Endothelial cell (in vitro differentiated cells): ENCODE results near the gene CADPS. TPM values are rescaled to one million over a fixed set of nuclear protein-coding genes. Genes with fewer than 3 reads are reported as not detected.
A peak's percentile ranks its signal among the peaks of the same experiment; 100 is the strongest.

Experiments
- DNase-seq: peaks from one replicate; pipeline ENCODE4 v3.0.0; 2021; ENCODE audit warnings: low spot score
- H3K27ac Mint-ChIP-seq: one replicate; pipeline ENCODE4 v1.8.0; 2021; ENCODE audit warnings: mixed read lengths, inconsistent platforms; ENCODE audit not compliant: unreplicated experiment
- H3K27me3 Mint-ChIP-seq: one replicate; pipeline ENCODE4 v1.8.0; 2021; ENCODE audit warnings: mild to moderate bottlenecking, moderate library complexity, mixed read lengths, inconsistent platforms; ENCODE audit not compliant: unreplicated experiment
- H3K36me3 Mint-ChIP-seq: one replicate; pipeline ENCODE4 v1.8.0; 2021; ENCODE audit warnings: mild to moderate bottlenecking, low read depth, mixed read lengths, inconsistent platforms; ENCODE audit not compliant: unreplicated experiment
- H3K4me1 Mint-ChIP-seq: one replicate; pipeline ENCODE4 v1.8.0; 2021; ENCODE audit warnings: mild to moderate bottlenecking, mixed read lengths, inconsistent platforms; ENCODE audit not compliant: unreplicated experiment
- H3K4me3 Mint-ChIP-seq: one replicate; pipeline ENCODE4 v1.8.0; 2021; ENCODE audit warnings: mild to moderate bottlenecking, mixed read lengths, inconsistent platforms; ENCODE audit not compliant: unreplicated experiment
- H3K9me3 Mint-ChIP-seq: one replicate; pipeline ENCODE4 v1.8.0; 2021; ENCODE audit warnings: mixed read lengths, inconsistent platforms; ENCODE audit not compliant: unreplicated experiment
- CTCF ChIP-seq: fragments of 200-600 bp; sonication (generic); IDR thresholded peaks from one replicate; pipeline ENCODE4 v1.5.0; 2021; ENCODE audit warnings: antibody characterized with exemption; ENCODE audit not compliant: unreplicated experiment
- total RNA-seq: library from RNA; stranded (reverse); fragmentation: NEBNext Ultra II Directional; extraction: Animal tissue kit (Norgen Biotek cat#: 25700); gene quantifications from one replicate; pipeline ENCODE4 v1.2.1, GENCODE V29; 2021; ENCODE audit not compliant: unreplicated experiment

The CADPS gene
- total RNA-seq, 1 donor from 2014 or later = 0.26 TPM

DNA sequence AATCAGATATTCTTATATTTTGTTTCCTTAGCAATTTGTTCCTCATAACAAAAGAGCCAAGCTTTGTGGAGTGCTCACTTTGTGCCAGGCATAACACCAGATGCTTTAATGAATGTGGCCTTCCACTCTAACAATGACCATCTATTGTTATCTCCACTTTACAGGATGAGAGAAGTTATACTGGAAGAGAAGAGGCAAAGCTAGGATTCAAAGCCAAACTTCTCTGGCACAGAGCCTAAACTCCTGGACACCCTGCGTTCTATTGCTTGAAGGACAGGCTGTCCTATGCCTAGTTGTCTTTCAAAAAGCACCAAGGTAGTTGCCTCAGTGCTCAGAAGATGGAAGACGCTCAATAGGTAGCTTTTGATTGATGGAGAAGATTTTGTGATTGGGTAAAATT, 378.7 kb downstream of the CADPS start:
- no peak overlapping the region for H3K27ac Mint-ChIP-seq
- no peaks in the 10 kb centered on the region for H3K36me3 Mint-ChIP-seq
- H3K4me1 Mint-ChIP-seq = no peaks in the 10 kb centered on the region
- H3K27me3 Mint-ChIP-seq = peaks cover 2% of the 10 kb centered on the region
- TF ChIP-seq CTCF = no peak
- H3K4me3 Mint-ChIP-seq = no peak overlapping the region
- no peak for DNase-seq
- no peaks in the 10 kb centered on the region for H3K9me3 Mint-ChIP-seq

DNA sequence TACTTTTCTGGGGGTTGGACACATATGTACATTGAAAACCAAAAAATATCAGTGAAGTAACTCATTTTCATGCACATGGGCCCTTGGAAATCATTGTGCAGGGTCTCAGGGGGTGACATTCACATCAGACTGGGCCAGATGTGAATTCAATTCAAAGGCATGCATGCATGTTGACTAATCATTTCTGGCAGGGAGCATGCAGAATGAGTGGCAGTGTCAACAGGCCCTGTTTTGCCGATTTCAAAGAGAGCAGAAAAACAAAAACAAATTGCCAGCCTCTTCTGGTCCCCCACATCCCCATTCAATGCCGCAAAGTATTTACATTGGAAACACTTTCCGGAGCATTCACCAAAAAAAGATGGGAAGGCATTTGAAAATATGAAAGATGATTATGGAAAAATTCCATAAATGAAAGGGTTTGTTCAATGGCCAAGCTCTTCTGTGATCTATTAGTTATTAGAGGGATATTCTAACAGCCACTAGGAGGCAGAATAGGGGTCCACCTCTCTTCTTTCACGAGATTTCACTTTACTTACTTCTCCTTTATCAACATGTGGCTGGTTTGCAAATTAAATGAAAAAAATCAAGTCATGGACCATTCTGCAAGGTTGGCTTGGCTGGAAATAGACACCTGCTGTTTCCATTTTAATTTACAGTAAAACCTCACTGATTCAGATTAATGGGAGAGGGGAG, 382.0 kb downstream of the CADPS start:
- peak; percentile 37 for TF ChIP-seq CTCF

DNA sequence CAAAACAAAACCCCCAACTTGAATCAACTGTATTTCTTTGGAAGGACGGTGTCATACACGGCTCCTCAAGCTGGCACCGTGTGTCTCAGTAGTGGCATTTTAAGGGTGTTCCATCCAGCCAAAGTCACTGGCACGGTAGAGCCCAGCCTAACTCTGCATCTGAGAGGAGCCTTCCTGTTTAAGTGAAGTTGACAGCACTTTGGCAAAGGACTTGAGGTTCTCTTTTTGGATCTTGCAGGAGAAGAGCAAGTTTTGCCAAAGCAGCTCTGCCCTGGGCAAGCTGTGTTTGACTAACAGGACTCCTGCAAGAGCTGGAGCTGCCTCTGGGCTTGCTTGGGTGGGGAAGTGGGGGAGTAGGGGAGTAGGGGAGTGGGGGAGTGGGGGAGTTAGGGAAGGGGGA, 392.3 kb downstream of the CADPS start:
- no peak overlapping the region for H3K27ac Mint-ChIP-seq
- TF ChIP-seq CTCF = no peak
- no peaks in the 10 kb centered on the region for H3K27me3 Mint-ChIP-seq

More for the DNA sequence above, 382.0 kb downstream of the CADPS start:
- Mint-ChIP-seq H3K27me3 (no peaks in the 10 kb centered on the region), H3K4me3 (no peak overlapping the region), H3K36me3 (no peaks in the 10 kb centered on the region), H3K27ac (no peak overlapping the region), H3K4me1 (no peaks in the 10 kb centered on the region), H3K9me3 (no peaks in the 10 kb centered on the region)
- no peak for DNase-seq

GRCh38 chr3:62481962-62482361, 393.3 kb downstream of the CADPS start:
- no peak overlapping the region for H3K4me3 Mint-ChIP-seq
- H3K9me3 Mint-ChIP-seq = no peaks in the 10 kb centered on the region
- H3K27ac Mint-ChIP-seq = no peak overlapping the region
- no peaks in the 10 kb centered on the region for H3K27me3 Mint-ChIP-seq
- DNase-seq = no peak
- no peaks in the 10 kb centered on the region for H3K4me1 Mint-ChIP-seq
- TF ChIP-seq CTCF = no peak
- no peaks in the 10 kb centered on the region for H3K36me3 Mint-ChIP-seq

More for the DNA sequence above, 392.3 kb downstream of the CADPS start:
- H3K4me3 Mint-ChIP-seq = no peak overlapping the region
- H3K36me3 Mint-ChIP-seq = no peaks in the 10 kb centered on the region
- H3K4me1 Mint-ChIP-seq = no peaks in the 10 kb centered on the region
- no peaks in the 10 kb centered on the region for H3K9me3 Mint-ChIP-seq
- no peak for DNase-seq

DNA sequence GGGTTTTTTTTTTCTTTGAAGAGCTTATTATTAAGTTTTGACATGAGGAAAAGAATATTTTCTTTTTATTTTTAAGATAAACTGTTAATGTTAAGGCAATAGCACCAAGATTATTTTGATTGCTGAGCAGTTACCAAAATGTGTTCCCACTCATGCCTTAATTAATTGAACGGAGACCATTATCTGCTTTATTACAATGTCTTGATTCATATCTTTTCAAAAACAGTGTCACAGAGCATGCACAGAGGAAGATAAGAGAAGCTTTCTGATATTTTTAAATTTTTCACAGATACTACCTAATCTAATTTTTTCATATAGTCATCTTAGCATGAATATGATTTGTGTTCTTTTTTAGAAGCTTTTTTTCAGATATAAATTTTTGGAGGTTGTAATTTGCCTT, 395.2 kb downstream of the CADPS start:
- TF ChIP-seq CTCF = no peak
- H3K9me3 Mint-ChIP-seq = no peaks in the 10 kb centered on the region
- no peak overlapping the region for H3K27ac Mint-ChIP-seq
- no peak overlapping the region for H3K4me3 Mint-ChIP-seq
- DNase-seq = no peak
- H3K36me3 Mint-ChIP-seq = no peaks in the 10 kb centered on the region
- no peaks in the 10 kb centered on the region for H3K4me1 Mint-ChIP-seq
- no peaks in the 10 kb centered on the region for H3K27me3 Mint-ChIP-seq
